Heart left ventricle (tissue), 16 donors: Measurements from ENCODE around the gene TPSB2. TPM values are rescaled to one million over a fixed set of nuclear protein-coding genes. Genes with fewer than 3 reads are reported as not detected.
A peak's percentile ranks its signal among the peaks of the same experiment; 100 is the strongest.

Experiments used
- ATAC-seq, 4 donors: fragments of 200-7000 bp; cut with Tn5 transposase; one replicate each; pipeline ENCODE4 v1.9.1; 2020 to 2022; ENCODE audit warnings: moderate library complexity in 4 of 4, mild to moderate bottlenecking in 3 of 4, moderate number of reproducible peaks in 1 of 4
- DNase-seq, 5 donors: peaks; one replicate each; pipeline ENCODE4 v3.0.0-alpha.2; 2020
- H3K27ac ChIP-seq, 12 donors: fragments of 200-600 bp; sonication (generic) in 4 of 12; one replicate each; pipeline versions ENCODE4 v1.5.0 to v1.8.0; 2016 to 2022; ENCODE audit warnings: mild to moderate bottlenecking in 2 of 12
- H3K27me3 ChIP-seq, 9 donors: fragments of 200-600 bp; sonication (generic) in 2 of 9; one replicate each; pipeline versions ENCODE4 v1.5.1 to v1.8.0; 2016 to 2022; ENCODE audit warnings: mild to moderate bottlenecking in 3 of 9
- H3K36me3 ChIP-seq, 9 donors: fragments of 200-600 bp; sonication (generic) in 2 of 9; one replicate each; pipeline versions ENCODE4 v1.5.0 to v1.8.0; 2018 to 2022; ENCODE audit warnings: mild to moderate bottlenecking in 2 of 9
- H3K4me1 ChIP-seq, 12 donors: fragments of 200-600 bp; sonication (generic) in 4 of 12; one replicate each; pipeline versions ENCODE4 v1.5.0 to v1.8.0; 2016 to 2022; ENCODE audit warnings: mild to moderate bottlenecking in 3 of 12
- H3K4me3 ChIP-seq, 12 donors: fragments of 200-600 bp; sonication (generic) in 4 of 12; one replicate each; pipeline versions ENCODE4 v1.5.0 to v1.8.0; 2017 to 2022; ENCODE audit warnings: mild to moderate bottlenecking in 9 of 12, moderate library complexity in 4 of 12
- H3K9me3 ChIP-seq, 12 donors: fragments of 200-600 bp; sonication (generic) in 4 of 12; one replicate each; pipeline versions ENCODE4 v1.5.0 to v1.8.0; 2016 to 2022; ENCODE audit warnings: mild to moderate bottlenecking in 1 of 12
- POLR2A ChIP-seq, 2 donors: fragments of 450-650 bp; IDR thresholded peaks; one replicate each; pipeline ENCODE4 v1.6.1; 2017; ENCODE audit warnings: antibody characterized with exemption in 2 of 2, mild to moderate bottlenecking in 2 of 2, moderate library complexity in 2 of 2
- WGBS, 4 donors: extraction: QIAGEN DNeasy Blood & Tissue Kit in 2 of 4; methylation state at CpG; one replicate each; pipeline versions ENCODE4 v1.1.5 to v1.1.7; 2013 to 2018; 5-methylcytosine and 5-hydroxymethylcytosine counted together
- intact Hi-C, 10 donors: fragments of 100-400 bp; cut with DNase I; formaldehyde crosslinking; loops; one replicate each; pipeline versions ENCODE4 v1.11.1 to v1.14.2; 2022
- polyA plus RNA-seq, 2 donors: library from polyadenylated mRNA; stranded (reverse); fragments of 200-250 nt; gene quantifications; one replicate each; pipeline ENCODE4 v1.2.3, GENCODE V29; 2013
- total RNA-seq, 9 donors: library from RNA; depleted of rRNA in 2 of 9; stranded (reverse); fragments of >200 nt in 2 of 9; fragmentation: NEBNext Ultra II Directional in 3 of 9; extraction: Animal tissue kit (Norgen Biotek cat#: 25700) in 3 of 9; gene quantifications; one replicate each; pipeline versions ENCODE4 v1.1.0 to v1.2.4, GENCODE V29; 2016 to 2023
- TF ChIP-seq, protein P1 (sequence below), 12 donors: fragments of 200-600 bp; sonication (generic) in 4 of 12; IDR thresholded peaks; one replicate each; pipeline versions ENCODE4 v1.5.0 to v1.8.0; 2018 to 2022; ENCODE audit warnings: antibody characterized with exemption in 12 of 12, mild to moderate bottlenecking in 5 of 12
- donor health status: ischemic (EF 13 %, LVEDD 7.1; RV severe dilation, severe dysfunction).
- donor health status: healthy with polysubstance abuse.
- donor health status: DM: no; HTN: yes; CAD: no.
- donor health status: DM: no; HTN: no; CAD: no.
- donor health status: ischemic (EF 25% LVEDD 6.9; RV normal size, moderate dysfunction).
- donor health status: ischemic (EF 25% LVEDD 5.7; RV mildly dilated, moderate dysfunction).
- donor health status: healthy.
- donor health status: DM: yes; HTN: yes; CAD: no.
- donor health status: ischemic (EF 35%, LVEDD 5.7; RV mildly dilated, moderate dysfunction).
- donor health status: nonischemic (EF 11% LVEDD 7.7; RV severe dilation, severe dysfunction).
- donor health status: DM: yes; HTN: yes; CAD: no.
- donor health status: PGD.
- donor health status: ischemic (EF 29% LVEDD 5.4; RV normal size, mild dysfunction).
- donor health status: nonischemic (EF 23%, LVEDD 6.1; RV moderate dilation, normal function).

TPSB2 gene
- total and polyA plus RNA-seq, 11 donors: 2.0 to 18.1 (median 2.3) TPM; not detected in 1

DNA sequence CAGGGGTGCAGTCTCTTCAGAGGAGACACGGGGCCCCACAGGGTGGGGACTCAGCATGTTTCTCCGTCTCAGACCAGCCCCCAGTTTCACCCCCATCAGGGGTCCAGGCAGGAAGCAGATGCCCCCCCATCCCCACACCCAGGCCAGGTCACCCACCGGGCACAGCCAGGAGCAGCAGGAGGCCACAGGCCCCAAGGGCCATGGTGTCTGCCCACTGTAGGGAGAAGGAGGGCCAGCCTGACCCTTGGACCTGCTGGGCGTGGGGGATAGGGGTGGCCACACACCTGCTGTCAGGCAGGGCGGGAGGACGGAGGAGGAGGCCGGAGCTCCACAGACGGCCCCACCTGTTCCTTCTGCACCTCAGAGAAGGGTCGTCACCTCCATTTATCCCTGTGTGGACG is 4.9 kb downstream of the TPSB2 start, which contains the start of gene TPSG1:
Gene TPSG1, minus strand, starts transcription at position 218 of the 401 bp plus-strand sequence. Its CDS starts 16 bp downstream, at position 202.
- intact Hi-C loops: no loop called here
- peak within 1 kb of the TSS in 1 of 12 donors; percentile 80 for H3K27ac ChIP-seq

DNA sequence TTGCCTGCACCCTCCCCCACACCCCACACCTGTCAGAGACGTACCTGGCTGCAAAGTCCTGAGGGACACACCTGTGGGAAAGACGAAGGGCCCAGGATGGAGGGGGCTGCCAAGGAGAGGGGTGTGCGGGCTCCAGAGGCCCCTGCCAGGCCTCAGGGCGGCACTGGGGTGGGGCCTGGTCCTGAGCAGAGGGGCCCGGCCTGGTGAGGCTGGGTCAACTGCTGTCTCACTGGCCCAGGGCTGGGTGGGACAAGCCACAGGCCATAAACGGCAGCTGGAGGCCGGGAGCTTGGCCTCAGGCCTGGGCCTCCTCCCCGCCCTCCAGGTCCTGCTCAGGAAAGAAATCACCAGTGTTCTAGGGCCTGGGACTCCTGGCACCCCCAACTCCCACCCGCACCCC is 5.4 kb downstream of the TPSB2 start:
- DNase-seq: no peak
- Histone ChIP-seq H3K4me3 (no peak overlapping the region), H3K9me3 (no peaks in the 10 kb centered on the region), H3K27me3 (no peaks in the 10 kb centered on the region), H3K36me3 (no peaks in the 10 kb centered on the region), H3K4me1 (peaks cover 0 to 4% (median 0%) of the 10 kb centered on the region in 12 donors), H3K27ac (peak overlapping the region in 1 of 12 donors; percentile 80)
- WGBS, 4 donors: 70 to 83% (median 75%) methylated on average over 9 of the region's 9 CpGs
- TF ChIP-seq POLR2A (IDR thresholded peaks at IDR 0.05): no peak
- TF ChIP-seq, protein P1, sequence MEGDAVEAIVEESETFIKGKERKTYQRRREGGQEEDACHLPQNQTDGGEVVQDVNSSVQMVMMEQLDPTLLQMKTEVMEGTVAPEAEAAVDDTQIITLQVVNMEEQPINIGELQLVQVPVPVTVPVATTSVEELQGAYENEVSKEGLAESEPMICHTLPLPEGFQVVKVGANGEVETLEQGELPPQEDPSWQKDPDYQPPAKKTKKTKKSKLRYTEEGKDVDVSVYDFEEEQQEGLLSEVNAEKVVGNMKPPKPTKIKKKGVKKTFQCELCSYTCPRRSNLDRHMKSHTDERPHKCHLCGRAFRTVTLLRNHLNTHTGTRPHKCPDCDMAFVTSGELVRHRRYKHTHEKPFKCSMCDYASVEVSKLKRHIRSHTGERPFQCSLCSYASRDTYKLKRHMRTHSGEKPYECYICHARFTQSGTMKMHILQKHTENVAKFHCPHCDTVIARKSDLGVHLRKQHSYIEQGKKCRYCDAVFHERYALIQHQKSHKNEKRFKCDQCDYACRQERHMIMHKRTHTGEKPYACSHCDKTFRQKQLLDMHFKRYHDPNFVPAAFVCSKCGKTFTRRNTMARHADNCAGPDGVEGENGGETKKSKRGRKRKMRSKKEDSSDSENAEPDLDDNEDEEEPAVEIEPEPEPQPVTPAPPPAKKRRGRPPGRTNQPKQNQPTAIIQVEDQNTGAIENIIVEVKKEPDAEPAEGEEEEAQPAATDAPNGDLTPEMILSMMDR (IDR thresholded peaks at IDR 0.05): no peak
- ATAC-seq: no peak
- intact Hi-C loops: no loop called here

More for the DNA sequence above, 4.9 kb downstream of the TPSB2 start, which contains the start of gene TPSG1:
- Histone ChIP-seq H3K9me3 (no peaks in the 10 kb centered on the region), H3K36me3 (no peaks in the 10 kb centered on the region), H3K4me3 (no peak within 1 kb of the TSS), H3K4me1 (peaks cover 0 to 4% (median 0%) of the 10 kb centered on the region in 12 donors), H3K27me3 (no peaks in the 10 kb centered on the region)
- ATAC-seq (no peak), DNase-seq (no peak)
- 63 to 81% (median 74%) methylated on average over 3 to 10 of the region's 10 CpGs for WGBS, 4 donors
- TF ChIP-seq POLR2A (IDR thresholded peaks at IDR 0.05): no peak
- TF ChIP-seq, protein P1 (IDR thresholded peaks at IDR 0.05): no peak

DNA sequence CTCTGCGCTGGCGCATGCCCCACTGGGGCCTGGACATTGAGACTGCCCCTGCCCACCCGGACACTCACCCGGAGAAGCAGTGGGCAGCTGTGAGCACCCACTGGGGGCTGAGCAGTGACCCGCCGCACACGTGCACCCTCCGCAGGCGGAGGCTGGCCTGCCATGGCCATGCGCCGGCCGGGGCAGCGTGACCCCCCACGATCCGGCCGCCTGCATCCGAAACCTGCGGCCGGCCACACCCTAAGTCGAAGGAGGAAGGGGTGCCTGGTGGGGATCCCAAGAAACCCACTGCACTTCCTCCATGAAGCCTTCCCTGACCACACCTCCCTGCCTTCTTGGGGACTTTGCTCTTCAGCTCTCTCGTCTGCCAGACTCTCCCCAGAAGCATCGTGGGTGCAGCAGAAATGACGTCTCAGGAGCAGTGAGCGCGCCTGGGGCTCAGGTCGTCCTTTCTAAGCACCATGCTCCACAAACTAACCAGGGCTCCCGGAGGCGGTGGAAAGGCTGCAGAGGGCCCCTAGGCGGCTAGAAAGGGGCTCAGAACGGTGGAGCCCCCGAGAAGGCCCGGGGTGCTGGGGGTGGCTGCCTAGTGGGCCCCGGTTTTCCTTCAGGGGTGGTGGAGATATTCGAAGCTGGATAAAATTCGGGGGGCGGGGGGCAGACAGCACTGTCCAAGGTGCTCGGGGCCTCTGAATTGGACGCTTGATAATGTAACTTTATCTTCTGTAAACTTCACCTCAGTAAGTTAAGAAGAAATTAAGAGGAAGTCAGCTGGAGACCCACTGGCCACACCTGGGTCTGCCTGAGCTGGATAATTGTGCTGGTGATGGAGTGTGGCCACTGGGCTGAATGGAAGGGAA is 6.4 kb downstream of the TPSB2 start:
- ATAC-seq (no peak), DNase-seq (no peak)
- Histone ChIP-seq H3K27me3 (no peaks in the 10 kb centered on the region), H3K4me3 (no peak overlapping the region), H3K9me3 (no peaks in the 10 kb centered on the region), H3K27ac (no peak overlapping the region), H3K36me3 (no peaks in the 10 kb centered on the region), H3K4me1 (peaks cover 0 to 4% (median 0%) of the 10 kb centered on the region in 12 donors)
- WGBS, 4 donors: 82 to 87% (median 85%) methylated on average over 22 to 38 of the region's 38 CpGs
- intact Hi-C loops: no loop called here
- no peak for TF ChIP-seq POLR2A (IDR thresholded peaks at IDR 0.05)
- TF ChIP-seq, protein P1 (IDR thresholded peaks at IDR 0.05): no peak

DNA sequence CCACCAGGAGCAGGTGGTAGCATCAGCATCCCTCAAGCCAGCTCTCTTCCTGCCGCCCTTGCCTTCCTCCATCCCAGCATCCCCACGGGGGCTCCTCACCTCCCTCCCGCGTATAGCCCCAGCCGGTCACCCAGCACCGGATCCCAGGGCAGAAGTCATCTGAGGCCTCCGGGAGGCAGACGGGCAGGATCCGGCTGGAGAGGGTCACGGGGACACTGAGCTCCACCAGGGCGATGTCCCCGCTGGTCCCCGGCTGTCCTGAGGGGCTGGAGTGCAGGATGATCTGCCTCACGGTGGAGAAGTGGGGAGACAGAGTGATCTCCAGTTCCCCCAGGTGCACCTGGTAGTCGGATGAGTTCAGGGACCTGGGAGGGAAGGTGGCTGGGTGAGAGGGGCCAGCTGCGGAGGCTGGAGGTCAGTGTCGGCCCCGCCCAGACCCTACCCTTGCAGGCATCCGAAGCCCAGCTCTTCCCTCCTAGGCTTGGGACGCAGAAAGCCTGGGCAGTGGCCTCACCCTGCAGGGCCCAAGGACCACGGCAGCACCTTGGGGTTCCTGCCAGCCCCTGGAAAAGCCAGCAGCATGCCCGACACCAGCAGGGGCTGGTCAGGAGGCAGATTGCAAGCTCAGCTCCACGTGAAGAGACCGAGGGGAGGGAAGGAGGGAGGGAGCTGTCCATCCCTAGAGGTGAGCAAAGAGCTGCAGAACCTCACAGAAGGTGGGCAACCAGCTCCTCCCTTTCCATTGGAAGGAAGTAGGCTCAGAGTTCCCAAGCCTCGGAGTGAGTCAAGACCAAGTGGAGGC is 7.2 kb downstream of the TPSB2 start:
- H3K27me3 ChIP-seq: no peaks in the 10 kb centered on the region
- no peak for DNase-seq
- H3K9me3 ChIP-seq: no peaks in the 10 kb centered on the region
- peaks cover 0 to 4% (median 0%) of the 10 kb centered on the region in 12 donors for H3K4me1 ChIP-seq
- no peak for ATAC-seq
- WGBS, 4 donors: 63 to 74% (median 71%) methylated on average over 19 to 25 of the region's 25 CpGs
- no peaks in the 10 kb centered on the region for H3K36me3 ChIP-seq
- H3K4me3 ChIP-seq: no peak overlapping the region
- intact Hi-C loops: no loop called here
- no peak overlapping the region for H3K27ac ChIP-seq
- no peak for TF ChIP-seq POLR2A (IDR thresholded peaks at IDR 0.05)
- TF ChIP-seq, protein P1 (IDR thresholded peaks at IDR 0.05): no peak
